GM10847 (cell line): ENCODE measurements around the gene NTM.

Source experiments
- POLR2A ChIP-seq: IDR thresholded peaks from 2 replicates; pipeline ENCODE4 v1.6.1; 2011; ENCODE audit not compliant: insufficient read length; ENCODE audit errors: extremely low read depth

The NTM gene

GRCh38 chr11:131979364-131979763 lies 608.9 kb downstream of the NTM start:
- TF ChIP-seq POLR2A, result no peak

- no peak for TF ChIP-seq POLR2A
These were observed 609.8 kb downstream of the NTM start for GRCh38 chr11:131980199-131980598.

- TF ChIP-seq POLR2A, result no peak
These were observed 610.7 kb downstream of the NTM start for GRCh38 chr11:131980888-131981668.

- no peak for TF ChIP-seq POLR2A
These were observed 611.7 kb downstream of the NTM start for GRCh38 chr11:131982154-131982553.

GRCh38 chr11:131985846-131986301 lies 615.5 kb downstream of the NTM start:
- no peak for TF ChIP-seq POLR2A

- TF ChIP-seq POLR2A, result no peak
These were observed 617.3 kb downstream of the NTM start for GRCh38 chr11:131987703-131988102.

- no peak for TF ChIP-seq POLR2A
These were observed 621.2 kb downstream of the NTM start for GRCh38 chr11:131991606-131992005.

- TF ChIP-seq POLR2A, result no peak
These were observed 622.8 kb downstream of the NTM start for GRCh38 chr11:131993246-131993645.

GRCh38 chr11:131998020-131998419 lies 627.6 kb downstream of the NTM start:
- no peak for TF ChIP-seq POLR2A

- no peak for TF ChIP-seq POLR2A
These were observed 628.7 kb downstream of the NTM start for GRCh38 chr11:131999084-131999483.

GRCh38 chr11:131999955-132000354 lies 629.5 kb downstream of the NTM start:
- no peak for TF ChIP-seq POLR2A

- no peak for TF ChIP-seq POLR2A
These were observed 635.5 kb downstream of the NTM start for GRCh38 chr11:132005887-132006286.

GRCh38 chr11:132006884-132007580 lies 636.6 kb downstream of the NTM start:
- TF ChIP-seq POLR2A, result no peak

- no peak for TF ChIP-seq POLR2A
These were observed 637.8 kb downstream of the NTM start for GRCh38 chr11:132008226-132008625.

- no peak for TF ChIP-seq POLR2A
These were observed 638.5 kb downstream of the NTM start for GRCh38 chr11:132008872-132009271.

GRCh38 chr11:132020001-132020400 lies 649.6 kb downstream of the NTM start:
- TF ChIP-seq POLR2A, result no peak

GRCh38 chr11:132022285-132022684 lies 651.9 kb downstream of the NTM start:
- TF ChIP-seq POLR2A, result no peak
